ENCODE data around the gene ATP10A.

Gene ATP10A

GRCh38 chr15:25846377-25846776, 16.8 kb downstream of the ATP10A start:
- no peak for DNase-seq (ENCODE audit: low read depth, low spot score)
- no peak overlapping the region for H3K4me3 ChIP-seq (ENCODE audit: low read depth, low read length)
- in situ Hi-C loops (cut with HindIII; ENCODE audit: low sequenced_read_pairs): no loop called here
- TF ChIP-seq CTCF (IDR thresholded peaks at IDR 0.05; ENCODE audit: low read depth, low read length): no peak

GRCh38 chr15:25844981-25845680, 18.0 kb downstream of the ATP10A start:
- DNase-seq (ENCODE audit: low read depth, low spot score): no peak
- TF ChIP-seq CTCF (IDR thresholded peaks at IDR 0.05; ENCODE audit: low read depth, low read length): no peak
- no peak overlapping the region for H3K4me3 ChIP-seq (ENCODE audit: low read depth, low read length)
- in situ Hi-C loops (cut with HindIII; ENCODE audit: low sequenced_read_pairs): no loop called here

GRCh38 chr15:25844542-25844941, 18.6 kb downstream of the ATP10A start:
- TF ChIP-seq CTCF (IDR thresholded peaks at IDR 0.05; ENCODE audit: low read depth, low read length): no peak
- H3K4me3 ChIP-seq (ENCODE audit: low read depth, low read length): no peak overlapping the region
- in situ Hi-C loops (cut with HindIII; ENCODE audit: low sequenced_read_pairs): no loop called here
- DNase-seq (ENCODE audit: low read depth, low spot score): no peak

- no peak for TF ChIP-seq CTCF (IDR thresholded peaks at IDR 0.05; ENCODE audit: low read depth, low read length)
- in situ Hi-C loops (cut with HindIII; ENCODE audit: low sequenced_read_pairs): no loop called here
- H3K4me3 ChIP-seq (ENCODE audit: low read depth, low read length): no peak overlapping the region
- no peak for DNase-seq (ENCODE audit: low read depth, low spot score)
Measured at GRCh38 chr15:25844076-25844475, 19.1 kb downstream of the ATP10A start.

GRCh38 chr15:25839638-25840156, 23.4 kb downstream of the ATP10A start:
- no peak overlapping the region for H3K4me3 ChIP-seq (ENCODE audit: low read depth, low read length)
- DNase-seq (ENCODE audit: low read depth, low spot score): no peak
- in situ Hi-C loops (cut with HindIII; ENCODE audit: low sequenced_read_pairs): no loop called here
- TF ChIP-seq CTCF (IDR thresholded peaks at IDR 0.05; ENCODE audit: low read depth, low read length): no peak

GRCh38 chr15:25838871-25839195, 24.3 kb downstream of the ATP10A start:
- in situ Hi-C loops (cut with HindIII; ENCODE audit: low sequenced_read_pairs): no loop called here
- no peak overlapping the region for H3K4me3 ChIP-seq (ENCODE audit: low read depth, low read length)
- no peak for TF ChIP-seq CTCF (IDR thresholded peaks at IDR 0.05; ENCODE audit: low read depth, low read length)
- DNase-seq (ENCODE audit: low read depth, low spot score): no peak
